ENCODE data around the gene SERTAD2. TPM values are rescaled to one million over a fixed set of nuclear protein-coding genes. Genes with fewer than 3 reads are reported as not detected.
A peak's percentile ranks its signal among the peaks of the same experiment; 100 is the strongest.

Gene SERTAD2
- total RNA-seq, 4 donors from 2014 or later = 19.5 to 54.0 (median 20.8) TPM

DNA sequence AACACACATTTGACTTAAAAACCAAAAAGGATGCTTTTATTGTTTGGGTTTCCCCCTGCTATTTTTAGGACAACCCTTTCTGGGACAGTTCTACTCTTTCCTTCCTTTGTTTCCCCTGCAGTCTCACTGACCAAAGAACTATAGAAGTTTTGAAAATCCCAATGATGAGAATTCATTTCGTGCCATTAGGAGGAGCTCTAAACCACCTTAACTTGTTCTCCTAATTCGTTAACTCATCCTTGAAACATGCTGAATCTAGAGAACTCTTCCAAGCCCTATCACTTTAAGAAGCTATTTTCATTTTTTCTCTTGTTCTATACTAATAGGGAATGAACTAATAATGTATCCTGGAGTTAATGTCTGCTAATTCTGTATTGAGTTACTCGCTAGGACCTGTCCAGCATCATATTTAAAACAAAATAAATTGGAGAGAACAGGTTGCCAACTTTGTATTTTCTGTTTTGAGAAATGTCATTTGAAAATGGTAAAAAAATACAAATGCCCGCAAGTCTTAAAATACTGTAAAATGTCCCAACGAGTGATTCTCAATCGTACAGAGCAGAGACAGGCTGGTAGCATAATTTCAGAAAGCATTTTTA is 66.7 kb downstream of the SERTAD2 start:
- H3K9me3 ChIP-seq = no peaks in the 10 kb centered on the region
- H3K4me3 ChIP-seq = no peak overlapping the region
- 28 to 38% methylated on average over 6 of the region's 6 CpGs for WGBS, 2 donors
- intact Hi-C loops (cut with DNase I) = loop anchor here (10.0 kb wide), 1 partner anchor 58 kb away; no protein-coding TSS in a partner anchor
- peak overlapping the region in 1 of 4 donors; percentile 45 for H3K27ac ChIP-seq
- DNase-seq = no peak
- peaks cover 0 to 67% (median 5%) of the 10 kb centered on the region in 3 donors for H3K36me3 ChIP-seq
- TF ChIP-seq, protein P1, sequence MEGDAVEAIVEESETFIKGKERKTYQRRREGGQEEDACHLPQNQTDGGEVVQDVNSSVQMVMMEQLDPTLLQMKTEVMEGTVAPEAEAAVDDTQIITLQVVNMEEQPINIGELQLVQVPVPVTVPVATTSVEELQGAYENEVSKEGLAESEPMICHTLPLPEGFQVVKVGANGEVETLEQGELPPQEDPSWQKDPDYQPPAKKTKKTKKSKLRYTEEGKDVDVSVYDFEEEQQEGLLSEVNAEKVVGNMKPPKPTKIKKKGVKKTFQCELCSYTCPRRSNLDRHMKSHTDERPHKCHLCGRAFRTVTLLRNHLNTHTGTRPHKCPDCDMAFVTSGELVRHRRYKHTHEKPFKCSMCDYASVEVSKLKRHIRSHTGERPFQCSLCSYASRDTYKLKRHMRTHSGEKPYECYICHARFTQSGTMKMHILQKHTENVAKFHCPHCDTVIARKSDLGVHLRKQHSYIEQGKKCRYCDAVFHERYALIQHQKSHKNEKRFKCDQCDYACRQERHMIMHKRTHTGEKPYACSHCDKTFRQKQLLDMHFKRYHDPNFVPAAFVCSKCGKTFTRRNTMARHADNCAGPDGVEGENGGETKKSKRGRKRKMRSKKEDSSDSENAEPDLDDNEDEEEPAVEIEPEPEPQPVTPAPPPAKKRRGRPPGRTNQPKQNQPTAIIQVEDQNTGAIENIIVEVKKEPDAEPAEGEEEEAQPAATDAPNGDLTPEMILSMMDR (IDR thresholded peaks at IDR 0.05) = peak; percentile 30 to 74 (median 48)
- TF ChIP-seq POLR2A (IDR thresholded peaks at IDR 0.05) = no peak
- no peaks in the 10 kb centered on the region for H3K27me3 ChIP-seq
- H3K4me1 ChIP-seq = peaks cover 0 to 26% (median 4%) of the 10 kb centered on the region in 3 donors

DNA sequence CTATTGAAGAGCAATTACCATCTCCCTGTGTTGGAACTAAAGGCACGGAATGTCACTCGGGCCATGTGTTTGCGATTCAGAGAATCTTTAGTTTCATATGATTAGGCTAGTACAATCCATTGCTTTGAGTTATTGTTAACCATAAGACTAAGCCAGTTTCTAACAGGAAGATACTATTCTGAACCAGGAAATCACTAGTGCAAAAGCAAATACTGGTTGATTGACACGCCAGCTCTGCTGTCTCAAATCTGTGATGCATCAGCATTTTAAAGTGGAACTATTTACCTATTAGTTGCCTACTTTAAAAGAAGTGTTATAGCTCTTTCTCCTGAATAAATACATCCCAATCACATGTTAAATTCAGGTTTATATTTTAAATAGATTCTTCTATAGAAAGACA is 67.7 kb downstream of the SERTAD2 start:
- intact Hi-C loops (cut with DNase I) = loop anchor here (10.0 kb wide), 1 partner anchor 59 kb away; no protein-coding TSS in a partner anchor
- H3K27ac ChIP-seq = peak overlapping the region in 2 of 4 donors; percentile 30 to 45
- no peaks in the 10 kb centered on the region for H3K9me3 ChIP-seq
- 93% methylated on average over 4 of the region's 4 CpGs for WGBS, 2 donors
- H3K36me3 ChIP-seq = peaks cover 0 to 67% (median 5%) of the 10 kb centered on the region in 3 donors
- H3K4me3 ChIP-seq = no peak overlapping the region
- DNase-seq = no peak
- peaks cover 0 to 18% (median 4%) of the 10 kb centered on the region in 3 donors for H3K4me1 ChIP-seq
- no peaks in the 10 kb centered on the region for H3K27me3 ChIP-seq
- TF ChIP-seq POLR2A (IDR thresholded peaks at IDR 0.05) = no peak
- TF ChIP-seq, protein P1 (IDR thresholded peaks at IDR 0.05) = no peak

DNA sequence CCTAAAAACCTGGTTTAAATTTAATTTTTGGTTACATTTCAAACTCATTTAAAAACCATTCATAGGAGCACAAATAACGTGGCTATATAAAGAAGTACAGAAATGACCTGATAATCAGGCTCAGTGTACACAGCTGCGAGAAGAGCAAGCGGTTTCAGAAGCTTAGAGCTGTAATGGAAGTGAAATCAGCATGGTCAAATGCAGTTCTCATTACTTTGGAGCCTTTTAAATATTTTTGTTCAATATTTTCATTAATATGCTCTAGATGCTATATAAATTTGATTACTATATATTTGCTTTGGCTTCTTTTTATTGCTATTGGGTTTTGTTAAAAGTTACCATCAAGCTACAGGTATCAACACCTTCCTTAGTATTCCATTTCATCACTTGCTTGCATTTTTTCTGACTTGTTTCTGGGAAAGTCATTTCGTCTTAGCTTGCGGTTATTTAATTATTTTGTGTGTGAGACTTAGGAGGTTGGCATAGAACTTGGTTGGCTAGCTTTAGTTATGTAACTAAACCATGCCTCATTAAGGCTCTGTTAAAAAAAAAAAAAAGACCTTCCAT is 70.9 kb downstream of the SERTAD2 start:
- no peak for TF ChIP-seq POLR2A (IDR thresholded peaks at IDR 0.05)
- TF ChIP-seq, protein P1 (IDR thresholded peaks at IDR 0.05) = no peak
- no peak for DNase-seq
- Histone ChIP-seq H3K9me3 (no peaks in the 10 kb centered on the region), H3K27ac (no peak overlapping the region), H3K4me1 (peaks cover 0 to 14% (median 4%) of the 10 kb centered on the region in 3 donors), H3K4me3 (no peak overlapping the region), H3K27me3 (no peaks in the 10 kb centered on the region), H3K36me3 (peaks cover 0 to 69% (median 9%) of the 10 kb centered on the region in 3 donors)
- WGBS, 2 donors = 61 to 66% methylated on average over 5 of the region's 5 CpGs
- intact Hi-C loops (cut with DNase I) = loop anchor here (10.0 kb wide), 1 partner anchor 62 kb away; no protein-coding TSS in a partner anchor

DNA sequence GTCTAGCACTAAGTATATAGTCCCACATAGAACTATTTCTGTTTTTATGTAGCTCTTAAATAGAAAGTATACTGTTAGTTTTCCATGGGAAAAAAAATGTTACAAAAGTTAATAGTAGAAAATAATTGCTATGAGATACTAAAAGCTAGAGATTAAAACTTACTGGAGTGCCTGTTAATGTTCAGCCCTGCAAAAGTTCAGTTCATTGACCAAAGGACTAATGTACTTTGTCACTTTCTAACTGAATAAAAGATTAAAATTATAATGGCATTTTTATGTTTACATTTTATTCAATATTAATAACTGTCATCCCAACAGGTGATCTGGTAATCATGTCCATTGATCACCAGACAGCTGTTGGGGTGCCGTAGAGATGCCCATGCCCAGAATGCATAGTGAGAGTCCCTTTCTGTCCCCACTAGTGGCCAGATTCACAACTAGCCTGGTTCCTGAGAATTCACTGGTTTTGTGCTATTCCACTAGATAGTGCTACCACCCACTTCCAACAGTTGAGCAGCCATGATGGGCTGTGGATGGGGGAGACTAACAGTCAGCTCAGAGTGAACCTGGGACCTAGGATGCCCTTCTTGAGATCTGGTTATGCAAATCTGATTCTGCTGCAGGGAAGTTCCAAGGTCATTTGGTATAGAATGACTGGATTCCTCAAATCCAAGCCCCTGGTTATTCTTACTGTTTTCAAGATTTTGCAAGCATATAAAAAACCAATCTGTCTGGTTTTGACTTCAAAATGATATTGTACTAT is 71.8 kb downstream of the SERTAD2 start:
- no peak for DNase-seq
- no peaks in the 10 kb centered on the region for H3K9me3 ChIP-seq
- TF ChIP-seq, protein P1 (IDR thresholded peaks at IDR 0.05) = no peak
- TF ChIP-seq POLR2A (IDR thresholded peaks at IDR 0.05) = no peak
- intact Hi-C loops (cut with DNase I) = loop anchor here (10.0 kb wide), 1 partner anchor 63 kb away; no protein-coding TSS in a partner anchor
- H3K36me3 ChIP-seq = peaks cover 0 to 76% (median 9%) of the 10 kb centered on the region in 3 donors
- no peaks in the 10 kb centered on the region for H3K27me3 ChIP-seq
- H3K4me3 ChIP-seq = no peak overlapping the region
- WGBS, 2 donors = 100% methylated on average over 1 of the region's 1 CpG
- H3K27ac ChIP-seq = no peak overlapping the region
- peaks cover 0 to 5% (median 0%) of the 10 kb centered on the region in 3 donors for H3K4me1 ChIP-seq

Other genes with a start within 250 kb of the SERTAD2 start
- 10 to 100 TPM; 16.4 to 56.0 (median 33.5) TPM for gene LGALSL, start 199.8 kb downstream of the SERTAD2 start, total RNA-seq
- gene AFTPH, start 129.6 kb downstream of the SERTAD2 start, total RNA-seq = 10 to 100 TPM; 30.3 to 52.8 (median 43.8) TPM